Measurements from ENCODE around the gene NEDD8.

NEDD8 gene

GRCh38 chr14:24232121-24232644, at the start of gene NEDD8:
TSS of gene NEDD8 (minus strand) at chr14:24232367. CDS start at chr14:24232267, 100 bp downstream.
- peak; percentile 84 to 92 for DNase-seq

GRCh38 chr14:24281636-24282035, 49.5 kb upstream of the NEDD8 start:
- no peak for DNase-seq

GRCh38 chr14:24280797-24281460, 48.8 kb upstream of the NEDD8 start:
- DNase-seq = no peak

- DNase-seq = peak; percentile 41 to 66
These were observed 47.4 kb upstream of the NEDD8 start for GRCh38 chr14:24279301-24280186.

- no peak for DNase-seq
These were observed 46.3 kb upstream of the NEDD8 start for GRCh38 chr14:24278424-24278823.

GRCh38 chr14:24277606-24278321, 45.6 kb upstream of the NEDD8 start:
- DNase-seq = peak in 1 of 2 experiments; percentile 20

GRCh38 chr14:24277071-24277470, 44.9 kb upstream of the NEDD8 start:
- no peak for DNase-seq

- peak; percentile 29 to 72 for DNase-seq
These were observed 42.0 kb upstream of the NEDD8 start for GRCh38 chr14:24274101-24274543.

GRCh38 chr14:24273422-24273998, 41.3 kb upstream of the NEDD8 start:
- DNase-seq = no peak

- no peak for DNase-seq
These were observed 40.3 kb upstream of the NEDD8 start for GRCh38 chr14:24272467-24272866.

- DNase-seq = no peak
These were observed 39.7 kb upstream of the NEDD8 start for GRCh38 chr14:24271834-24272263.

- peak; percentile 84 to 92 for DNase-seq
These were observed 39.1 kb upstream of the NEDD8 start, which contains the start of gene RABGGTA for GRCh38 chr14:24271134-24271833. TSS of gene RABGGTA (minus strand) at chr14:24271597. CDS start at chr14:24271115, 482 bp downstream.

GRCh38 chr14:24270537-24271133, 38.5 kb upstream of the NEDD8 start:
- no peak for DNase-seq

GRCh38 chr14:24269910-24270536, 37.9 kb upstream of the NEDD8 start:
- no peak for DNase-seq

GRCh38 chr14:24269368-24269767, 37.2 kb upstream of the NEDD8 start:
- no peak for DNase-seq

GRCh38 chr14:24268225-24268624, 36.1 kb upstream of the NEDD8 start:
- no peak for DNase-seq

GRCh38 chr14:24267516-24267915, 35.3 kb upstream of the NEDD8 start:
- DNase-seq = no peak

GRCh38 chr14:24266344-24267244, 34.4 kb upstream of the NEDD8 start:
- DNase-seq = no peak

- no peak for DNase-seq
These were observed 32.1 kb upstream of the NEDD8 start for GRCh38 chr14:24264298-24264697.

GRCh38 chr14:24263848-24264247, 31.7 kb upstream of the NEDD8 start:
- no peak for DNase-seq

Measured in stimulated activated CD4-positive, alpha-beta T cell treated with anti-CD3 and anti-CD28 coated beads, Interleukin-4, amount 100 ng/mL, for 4 hours (primary cell).